C4-2B (cell line): ENCODE data around the gene DLX3.

Experiments used
- H3K27ac ChIP-seq: fragments of 450-650 bp; 2 replicates; pipeline ENCODE4 v1.5.1; 2017
- CTCF ChIP-seq: fragments of 450-650 bp; conservative IDR thresholded peaks from 2 replicates; pipeline ENCODE4 v1.5.1; 2017; ENCODE audit warnings: mild to moderate bottlenecking
- ZFX ChIP-seq: fragments of 450-650 bp; IDR thresholded peaks from 2 replicates; pipeline ENCODE4 v1.6.1; 2017

Gene DLX3

GRCh38 chr17:49996495-49997300 lies 1.7 kb upstream of the DLX3 start:
- no peak overlapping the region for H3K27ac ChIP-seq
- TF ChIP-seq ZFX (no peak), CTCF (peak; percentile 98)

GRCh38 chr17:49996121-49996494 lies 1.1 kb upstream of the DLX3 start:
- no peak overlapping the region for H3K27ac ChIP-seq
- TF ChIP-seq ZFX (no peak), CTCF (no peak)

GRCh38 chr17:49994085-49995054 lies 654 bp downstream of the DLX3 start:
- no peak overlapping the region for H3K27ac ChIP-seq
- TF ChIP-seq ZFX (no peak), CTCF (no peak)

GRCh38 chr17:49993423-49994060 lies 1.5 kb downstream of the DLX3 start:
- TF ChIP-seq CTCF (no peak), ZFX (no peak)
- H3K27ac ChIP-seq = no peak overlapping the region

GRCh38 chr17:49992933-49993422 lies 2.0 kb downstream of the DLX3 start:
- H3K27ac ChIP-seq = no peak overlapping the region
- TF ChIP-seq CTCF = no peak
- TF ChIP-seq ZFX = no peak

GRCh38 chr17:49992191-49992932 lies 2.7 kb downstream of the DLX3 start:
- H3K27ac ChIP-seq = no peak overlapping the region
- no peak for TF ChIP-seq ZFX
- TF ChIP-seq CTCF = no peak
